ENCODE data around the gene TMEM255B. TPM values are rescaled to one million over a fixed set of nuclear protein-coding genes. Genes with fewer than 3 reads are reported as not detected.

Gene TMEM255B
- total and polyA plus RNA-seq, 9 donors: 0.60 to 18.6 (median 7.9) TPM

DNA sequence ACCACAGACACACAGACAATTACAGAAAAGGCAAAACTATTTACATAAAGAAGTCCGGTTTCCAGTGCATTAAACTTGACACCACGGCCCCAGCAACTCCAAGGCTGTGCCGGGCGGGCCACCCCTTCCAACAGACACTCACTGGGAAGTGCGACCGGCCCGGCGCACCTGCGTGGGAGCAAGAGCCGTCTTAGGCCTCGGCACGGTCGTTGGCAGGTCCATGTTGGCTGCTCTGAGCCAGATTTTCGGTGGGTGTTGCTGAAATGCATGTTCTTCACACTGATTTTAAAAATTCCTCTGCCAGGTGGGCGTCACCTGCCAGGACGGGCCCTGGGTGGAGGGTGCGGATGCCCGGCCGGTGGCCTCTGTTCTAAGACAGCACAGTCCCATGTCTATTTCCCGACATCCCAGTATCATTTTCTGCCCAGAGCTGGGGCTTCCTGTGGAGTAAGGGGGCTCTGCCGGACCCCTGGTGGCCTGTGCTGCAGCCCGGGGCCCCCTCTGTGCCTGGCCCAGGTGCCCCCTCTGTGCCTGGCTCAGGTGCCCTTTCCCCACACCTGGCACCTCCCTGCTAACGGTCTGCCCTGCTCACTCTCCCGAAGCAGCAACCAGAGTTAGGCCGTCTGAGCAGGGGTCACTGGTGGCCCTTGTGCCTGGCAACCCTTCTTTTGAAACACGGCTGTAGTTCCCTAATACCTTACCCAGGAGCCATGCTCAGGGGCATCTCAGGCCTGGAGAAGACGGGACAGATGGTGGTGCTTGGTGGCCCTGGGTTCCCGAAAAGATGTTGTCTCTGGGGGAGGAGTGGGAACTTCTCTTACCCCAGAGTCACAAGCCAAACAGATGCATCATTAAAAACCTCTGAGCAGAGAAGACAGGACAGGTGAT, 9.2 kb downstream of the TMEM255B start:
- TF ChIP-seq, protein P1, sequence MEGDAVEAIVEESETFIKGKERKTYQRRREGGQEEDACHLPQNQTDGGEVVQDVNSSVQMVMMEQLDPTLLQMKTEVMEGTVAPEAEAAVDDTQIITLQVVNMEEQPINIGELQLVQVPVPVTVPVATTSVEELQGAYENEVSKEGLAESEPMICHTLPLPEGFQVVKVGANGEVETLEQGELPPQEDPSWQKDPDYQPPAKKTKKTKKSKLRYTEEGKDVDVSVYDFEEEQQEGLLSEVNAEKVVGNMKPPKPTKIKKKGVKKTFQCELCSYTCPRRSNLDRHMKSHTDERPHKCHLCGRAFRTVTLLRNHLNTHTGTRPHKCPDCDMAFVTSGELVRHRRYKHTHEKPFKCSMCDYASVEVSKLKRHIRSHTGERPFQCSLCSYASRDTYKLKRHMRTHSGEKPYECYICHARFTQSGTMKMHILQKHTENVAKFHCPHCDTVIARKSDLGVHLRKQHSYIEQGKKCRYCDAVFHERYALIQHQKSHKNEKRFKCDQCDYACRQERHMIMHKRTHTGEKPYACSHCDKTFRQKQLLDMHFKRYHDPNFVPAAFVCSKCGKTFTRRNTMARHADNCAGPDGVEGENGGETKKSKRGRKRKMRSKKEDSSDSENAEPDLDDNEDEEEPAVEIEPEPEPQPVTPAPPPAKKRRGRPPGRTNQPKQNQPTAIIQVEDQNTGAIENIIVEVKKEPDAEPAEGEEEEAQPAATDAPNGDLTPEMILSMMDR (IDR thresholded peaks at IDR 0.05): no peak
- TF ChIP-seq EP300 (IDR thresholded peaks at IDR 0.05): no peak
- Histone ChIP-seq H3K36me3 (no peaks in the 10 kb centered on the region), H3K27me3 (no peaks in the 10 kb centered on the region), H3K27ac (no peak overlapping the region), H3K4me1 (ENCODE audit: insufficient read depth) (no peaks in the 10 kb centered on the region), H3K9me3 (no peaks in the 10 kb centered on the region), H3K4me3 (no peak overlapping the region)
- DNase-seq: peak in 1 of 5 donors; percentile 21
- 87 to 92% (median 89%) methylated on average over 28 of the region's 28 CpGs for WGBS, 3 donors
- intact Hi-C loops (cut with DNase I): no loop called here

DNA sequence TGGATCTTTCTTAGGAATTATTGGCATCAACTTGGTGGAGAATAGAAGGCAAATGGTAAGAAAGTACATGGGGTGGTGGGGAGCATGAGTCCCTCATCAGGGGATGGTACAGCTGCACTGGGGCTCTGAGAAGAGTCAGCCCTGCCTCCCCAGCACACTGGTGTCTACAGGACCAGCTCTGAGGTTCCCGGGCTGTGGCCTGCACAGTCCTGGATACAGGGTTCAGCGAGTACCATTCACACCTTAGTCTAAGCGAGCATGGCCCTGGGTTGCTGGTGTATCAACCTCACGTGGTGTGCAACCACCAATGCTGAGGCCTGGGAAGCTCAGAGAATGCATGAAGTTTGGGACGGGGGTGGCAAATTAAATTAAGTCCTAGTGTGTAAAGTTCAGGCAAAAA, 10.1 kb downstream of the TMEM255B start:
- no peaks in the 10 kb centered on the region for H3K4me1 ChIP-seq (ENCODE audit: insufficient read depth)
- no peak overlapping the region for H3K27ac ChIP-seq
- intact Hi-C loops (cut with DNase I): no loop called here
- H3K4me3 ChIP-seq: no peak overlapping the region
- DNase-seq: peak in 1 of 5 donors; percentile 6
- 87 to 94% (median 89%) methylated on average over 5 of the region's 5 CpGs for WGBS, 3 donors
- no peaks in the 10 kb centered on the region for H3K27me3 ChIP-seq
- H3K9me3 ChIP-seq: no peaks in the 10 kb centered on the region
- no peaks in the 10 kb centered on the region for H3K36me3 ChIP-seq
- TF ChIP-seq, protein P1 (IDR thresholded peaks at IDR 0.05): no peak
- TF ChIP-seq EP300 (IDR thresholded peaks at IDR 0.05): no peak
- TF ChIP-seq POLR2A (IDR thresholded peaks at IDR 0.05): no peak

DNA sequence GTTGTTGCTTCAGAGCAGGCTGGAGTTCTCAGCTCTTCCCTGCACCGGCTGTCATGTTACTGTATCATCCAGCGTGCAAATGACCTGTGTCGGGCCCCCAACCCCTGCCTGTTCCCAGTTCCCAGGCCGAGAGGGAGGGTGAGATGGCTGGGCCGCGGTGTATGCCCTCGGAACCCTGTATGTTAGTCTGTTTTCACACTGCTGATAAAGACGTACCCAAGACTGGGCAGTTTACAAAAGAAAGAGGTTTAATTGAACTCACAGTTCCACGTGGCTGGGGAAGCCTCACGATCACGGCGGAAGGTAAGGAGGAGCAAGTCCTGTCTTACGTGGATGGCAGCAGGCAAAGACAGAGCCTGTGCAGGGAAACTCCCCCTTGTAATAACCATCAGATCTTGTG, 10.9 kb downstream of the TMEM255B start:
- DNase-seq: peak in 1 of 5 donors; percentile 23
- no peak for TF ChIP-seq POLR2A (IDR thresholded peaks at IDR 0.05)
- TF ChIP-seq, protein P1 (IDR thresholded peaks at IDR 0.05): no peak
- TF ChIP-seq EP300 (IDR thresholded peaks at IDR 0.05): no peak
- no peak overlapping the region for H3K27ac ChIP-seq
- WGBS, 3 donors: 70 to 77% (median 77%) methylated on average over 13 of the region's 13 CpGs
- H3K4me3 ChIP-seq: no peak overlapping the region
- intact Hi-C loops (cut with DNase I): no loop called here
- H3K9me3 ChIP-seq: no peaks in the 10 kb centered on the region
- no peaks in the 10 kb centered on the region for H3K36me3 ChIP-seq
- no peaks in the 10 kb centered on the region for H3K4me1 ChIP-seq (ENCODE audit: insufficient read depth)
- H3K27me3 ChIP-seq: no peaks in the 10 kb centered on the region

DNA sequence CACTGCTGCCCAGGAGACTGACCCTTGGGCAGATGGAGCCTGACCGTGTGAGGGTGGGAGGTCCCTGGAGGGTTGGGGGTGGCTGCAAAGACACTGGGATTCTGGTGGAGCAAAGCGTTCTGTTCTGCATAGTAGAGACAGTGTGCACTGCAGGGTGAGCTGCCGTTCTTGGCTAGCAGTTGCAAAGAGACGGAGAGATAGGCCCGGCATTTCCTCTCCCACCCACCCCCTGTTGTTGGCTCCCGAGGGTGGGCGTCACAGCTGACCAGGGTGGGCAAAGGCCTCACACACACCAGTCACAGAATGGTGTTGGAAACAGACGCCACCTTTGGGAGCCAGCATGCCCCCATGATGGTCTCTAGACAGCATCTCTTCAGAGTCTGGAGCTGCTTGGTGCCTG, 11.4 kb downstream of the TMEM255B start:
- DNase-seq: peak in 1 of 5 donors; percentile 13
- H3K27me3 ChIP-seq: no peaks in the 10 kb centered on the region
- WGBS, 3 donors: 76 to 82% (median 80%) methylated on average over 8 of the region's 8 CpGs
- no peaks in the 10 kb centered on the region for H3K9me3 ChIP-seq
- no peaks in the 10 kb centered on the region for H3K4me1 ChIP-seq (ENCODE audit: insufficient read depth)
- H3K4me3 ChIP-seq: no peak overlapping the region
- intact Hi-C loops (cut with DNase I): no loop called here
- TF ChIP-seq POLR2A (IDR thresholded peaks at IDR 0.05): no peak
- TF ChIP-seq, protein P1 (IDR thresholded peaks at IDR 0.05): no peak
- TF ChIP-seq EP300 (IDR thresholded peaks at IDR 0.05): no peak
- no peaks in the 10 kb centered on the region for H3K36me3 ChIP-seq
- H3K27ac ChIP-seq: no peak overlapping the region
